ENCODE measurements around the gene SRGAP1. TPM values are rescaled to one million over a fixed set of nuclear protein-coding genes. Genes with fewer than 3 reads are reported as not detected.

Gene SRGAP1
- total RNA-seq, 1 experiment from 2014 or later: 26.8 TPM

DNA sequence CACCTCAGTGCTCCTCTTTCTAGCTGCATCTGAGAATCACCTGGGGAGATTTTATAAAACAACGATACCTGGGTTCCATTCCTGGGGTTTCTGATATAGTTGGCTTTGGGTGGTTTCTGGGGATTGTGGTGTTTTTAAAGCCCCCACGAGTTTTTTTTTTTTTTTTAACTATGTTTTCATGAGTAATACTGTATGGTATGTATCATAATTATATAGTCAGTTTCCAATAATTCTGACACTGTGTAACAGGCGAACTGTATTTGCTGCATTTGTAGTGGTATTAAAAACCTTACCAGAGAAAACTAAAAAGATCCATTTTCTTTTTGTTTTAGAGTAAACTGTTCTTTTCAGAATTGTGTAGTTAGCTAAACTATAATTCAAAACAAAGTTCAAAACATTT is 84.9 kb downstream of the SRGAP1 start:
- no peaks in the 10 kb centered on the region; the same call in 1 of the 2 replicates for H3K4me1 ChIP-seq (ENCODE audit: control insufficient read depth, insufficient read depth, low read length)
- in situ Hi-C loops (cut with HindIII; ENCODE audit: low pct_unique_long_range_greater_than_20kb, low sequenced_read_pairs) (no loop called here), intact Hi-C loops (cut with micrococcal nuclease; ENCODE audit: unreplicated experiment) (no loop called here)
- H3K36me3 ChIP-seq (ENCODE audit: control insufficient read depth, insufficient read depth, low read length): no peaks in the 10 kb centered on the region
- ATAC-seq (no peak), DNase-seq (ENCODE audit: low read depth, low spot score) (no peak)
- no peak overlapping the region for H3K4me3 ChIP-seq (ENCODE audit: low read depth in 2 of 2, low read length in 2 of 2)
- peak overlapping the region; percentile 45; the same call in 1 of the 2 replicates for H3K27ac ChIP-seq (ENCODE audit: low read length)
- ChIA-PET POLR2A (interaction anchor here (0.7 kb wide), 1 partner anchor 15 kb away, joined by 6 read pairs; no protein-coding TSS in a partner anchor), CTCF (interaction anchor here (0.7 kb wide), 1 partner anchor 1000 kb away, joined by 9 read pairs; no protein-coding TSS in a partner anchor)
- no TSS peak for BruUV-seq (replicated peaks)
- TF ChIP-seq, protein P1, sequence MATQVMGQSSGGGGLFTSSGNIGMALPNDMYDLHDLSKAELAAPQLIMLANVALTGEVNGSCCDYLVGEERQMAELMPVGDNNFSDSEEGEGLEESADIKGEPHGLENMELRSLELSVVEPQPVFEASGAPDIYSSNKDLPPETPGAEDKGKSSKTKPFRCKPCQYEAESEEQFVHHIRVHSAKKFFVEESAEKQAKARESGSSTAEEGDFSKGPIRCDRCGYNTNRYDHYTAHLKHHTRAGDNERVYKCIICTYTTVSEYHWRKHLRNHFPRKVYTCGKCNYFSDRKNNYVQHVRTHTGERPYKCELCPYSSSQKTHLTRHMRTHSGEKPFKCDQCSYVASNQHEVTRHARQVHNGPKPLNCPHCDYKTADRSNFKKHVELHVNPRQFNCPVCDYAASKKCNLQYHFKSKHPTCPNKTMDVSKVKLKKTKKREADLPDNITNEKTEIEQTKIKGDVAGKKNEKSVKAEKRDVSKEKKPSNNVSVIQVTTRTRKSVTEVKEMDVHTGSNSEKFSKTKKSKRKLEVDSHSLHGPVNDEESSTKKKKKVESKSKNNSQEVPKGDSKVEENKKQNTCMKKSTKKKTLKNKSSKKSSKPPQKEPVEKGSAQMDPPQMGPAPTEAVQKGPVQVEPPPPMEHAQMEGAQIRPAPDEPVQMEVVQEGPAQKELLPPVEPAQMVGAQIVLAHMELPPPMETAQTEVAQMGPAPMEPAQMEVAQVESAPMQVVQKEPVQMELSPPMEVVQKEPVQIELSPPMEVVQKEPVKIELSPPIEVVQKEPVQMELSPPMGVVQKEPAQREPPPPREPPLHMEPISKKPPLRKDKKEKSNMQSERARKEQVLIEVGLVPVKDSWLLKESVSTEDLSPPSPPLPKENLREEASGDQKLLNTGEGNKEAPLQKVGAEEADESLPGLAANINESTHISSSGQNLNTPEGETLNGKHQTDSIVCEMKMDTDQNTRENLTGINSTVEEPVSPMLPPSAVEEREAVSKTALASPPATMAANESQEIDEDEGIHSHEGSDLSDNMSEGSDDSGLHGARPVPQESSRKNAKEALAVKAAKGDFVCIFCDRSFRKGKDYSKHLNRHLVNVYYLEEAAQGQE (IDR thresholded peaks at IDR 0.05; ENCODE audit: insufficient read depth in 1 of 2, low read depth in 2 of 2, low read length in 1 of 2): no peak
- TF ChIP-seq, protein P2, sequence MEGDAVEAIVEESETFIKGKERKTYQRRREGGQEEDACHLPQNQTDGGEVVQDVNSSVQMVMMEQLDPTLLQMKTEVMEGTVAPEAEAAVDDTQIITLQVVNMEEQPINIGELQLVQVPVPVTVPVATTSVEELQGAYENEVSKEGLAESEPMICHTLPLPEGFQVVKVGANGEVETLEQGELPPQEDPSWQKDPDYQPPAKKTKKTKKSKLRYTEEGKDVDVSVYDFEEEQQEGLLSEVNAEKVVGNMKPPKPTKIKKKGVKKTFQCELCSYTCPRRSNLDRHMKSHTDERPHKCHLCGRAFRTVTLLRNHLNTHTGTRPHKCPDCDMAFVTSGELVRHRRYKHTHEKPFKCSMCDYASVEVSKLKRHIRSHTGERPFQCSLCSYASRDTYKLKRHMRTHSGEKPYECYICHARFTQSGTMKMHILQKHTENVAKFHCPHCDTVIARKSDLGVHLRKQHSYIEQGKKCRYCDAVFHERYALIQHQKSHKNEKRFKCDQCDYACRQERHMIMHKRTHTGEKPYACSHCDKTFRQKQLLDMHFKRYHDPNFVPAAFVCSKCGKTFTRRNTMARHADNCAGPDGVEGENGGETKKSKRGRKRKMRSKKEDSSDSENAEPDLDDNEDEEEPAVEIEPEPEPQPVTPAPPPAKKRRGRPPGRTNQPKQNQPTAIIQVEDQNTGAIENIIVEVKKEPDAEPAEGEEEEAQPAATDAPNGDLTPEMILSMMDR (IDR thresholded peaks at IDR 0.05): no peak
- no peak for TF ChIP-seq TCF7L2 (IDR thresholded peaks at IDR 0.05; ENCODE audit: low read depth, low read length)
- H3K9me3 ChIP-seq (ENCODE audit: control insufficient read depth, insufficient read depth, low read depth, low read length): no peaks in the 10 kb centered on the region
- no peaks in the 10 kb centered on the region for H3K27me3 ChIP-seq (ENCODE audit: control insufficient read depth, insufficient read depth, low read length)

DNA sequence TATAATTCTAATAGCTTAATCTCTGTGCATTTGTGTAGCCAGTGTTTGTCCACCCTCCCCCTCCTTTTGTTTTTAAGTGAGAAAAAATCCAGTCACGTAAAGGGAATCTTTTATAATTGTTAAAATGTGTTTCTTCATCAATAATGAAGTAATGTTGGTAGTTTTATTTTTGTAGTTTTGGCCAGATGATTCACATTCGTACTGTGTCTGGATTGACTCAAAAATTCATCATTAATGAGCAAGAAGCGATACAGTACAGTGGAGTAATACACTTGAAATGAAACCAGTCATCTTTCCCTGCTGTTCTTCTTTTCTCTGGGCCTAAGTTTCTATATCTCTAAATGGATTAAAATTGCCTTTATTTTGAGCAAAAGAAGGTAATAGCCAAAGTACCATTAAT is 86.5 kb downstream of the SRGAP1 start:
- no TSS peak for BruUV-seq (replicated peaks)
- Histone ChIP-seq H3K27me3 (ENCODE audit: control insufficient read depth, insufficient read depth, low read length) (no peaks in the 10 kb centered on the region), H3K4me3 (ENCODE audit: low read depth in 2 of 2, low read length in 2 of 2) (no peak overlapping the region), H3K9me3 (ENCODE audit: control insufficient read depth, insufficient read depth, low read depth, low read length) (no peaks in the 10 kb centered on the region), H3K36me3 (ENCODE audit: control insufficient read depth, insufficient read depth, low read length) (no peaks in the 10 kb centered on the region), H3K27ac (ENCODE audit: low read length) (peak overlapping the region; percentile 23; the same call in 1 of the 2 replicates), H3K4me1 (ENCODE audit: control insufficient read depth, insufficient read depth, low read length) (no peaks in the 10 kb centered on the region)
- ChIA-PET POLR2A (no interaction called here), CTCF (interaction anchor here (0.7 kb wide), 1 partner anchor 104 kb away, joined by 4 read pairs; no protein-coding TSS in a partner anchor)
- DNase-seq (ENCODE audit: low read depth, low spot score) (no peak), ATAC-seq (no peak)
- in situ Hi-C loops (cut with HindIII; ENCODE audit: low pct_unique_long_range_greater_than_20kb, low sequenced_read_pairs) (no loop called here), intact Hi-C loops (cut with micrococcal nuclease; ENCODE audit: unreplicated experiment) (no loop called here)
- TF ChIP-seq TCF7L2 (IDR thresholded peaks at IDR 0.05; ENCODE audit: low read depth, low read length) (no peak), SIN3A (IDR thresholded peaks at IDR 0.05; ENCODE audit: borderline replicate concordance, insufficient read depth, low read depth, low read length) (no peak), POLR2AphosphoS5 (IDR thresholded peaks at IDR 0.05; ENCODE audit: low read depth, low read length) (no peak)
- TF ChIP-seq, protein P2 (IDR thresholded peaks at IDR 0.05): no peak
- TF ChIP-seq, protein P1 (IDR thresholded peaks at IDR 0.05; ENCODE audit: insufficient read depth in 1 of 2, low read depth in 2 of 2, low read length in 1 of 2): no peak
